VCaP (cell line): ENCODE data around the gene SPATA3.
A peak's percentile ranks its signal among the peaks of the same experiment; 100 is the strongest.

ENCODE experiments used
- H3K27ac ChIP-seq: fragments of 450-650 bp; 2 replicates; pipeline ENCODE4 v1.5.1; 2017
- TF ChIP-seq, protein P1 (sequence below): fragments of 450-650 bp; conservative IDR thresholded peaks from 2 replicates; pipeline ENCODE4 v1.5.1; 2017; ENCODE audit warnings: mild to moderate bottlenecking, moderate library complexity

SPATA3 gene

DNA sequence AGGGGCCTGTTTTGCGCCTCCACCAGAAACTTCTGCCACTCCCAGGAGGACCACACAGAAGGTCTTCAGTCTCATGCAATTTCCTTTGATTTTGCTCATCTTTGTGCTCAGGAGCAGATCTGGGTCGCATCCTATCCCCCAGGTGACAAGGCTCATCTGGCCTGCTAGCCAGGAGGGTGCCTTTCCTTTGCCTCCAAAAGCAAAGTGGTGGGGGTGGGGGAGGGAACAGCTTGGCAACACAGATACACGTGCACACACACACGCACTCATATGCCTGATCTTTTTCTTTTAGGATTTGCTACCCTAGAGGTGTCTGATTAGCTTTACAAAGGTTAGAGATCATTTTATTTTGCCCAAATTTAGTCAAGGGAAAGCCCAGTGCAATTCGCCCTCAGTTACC, 13.8 kb upstream of the SPATA3 start:
- TF ChIP-seq, protein P1, sequence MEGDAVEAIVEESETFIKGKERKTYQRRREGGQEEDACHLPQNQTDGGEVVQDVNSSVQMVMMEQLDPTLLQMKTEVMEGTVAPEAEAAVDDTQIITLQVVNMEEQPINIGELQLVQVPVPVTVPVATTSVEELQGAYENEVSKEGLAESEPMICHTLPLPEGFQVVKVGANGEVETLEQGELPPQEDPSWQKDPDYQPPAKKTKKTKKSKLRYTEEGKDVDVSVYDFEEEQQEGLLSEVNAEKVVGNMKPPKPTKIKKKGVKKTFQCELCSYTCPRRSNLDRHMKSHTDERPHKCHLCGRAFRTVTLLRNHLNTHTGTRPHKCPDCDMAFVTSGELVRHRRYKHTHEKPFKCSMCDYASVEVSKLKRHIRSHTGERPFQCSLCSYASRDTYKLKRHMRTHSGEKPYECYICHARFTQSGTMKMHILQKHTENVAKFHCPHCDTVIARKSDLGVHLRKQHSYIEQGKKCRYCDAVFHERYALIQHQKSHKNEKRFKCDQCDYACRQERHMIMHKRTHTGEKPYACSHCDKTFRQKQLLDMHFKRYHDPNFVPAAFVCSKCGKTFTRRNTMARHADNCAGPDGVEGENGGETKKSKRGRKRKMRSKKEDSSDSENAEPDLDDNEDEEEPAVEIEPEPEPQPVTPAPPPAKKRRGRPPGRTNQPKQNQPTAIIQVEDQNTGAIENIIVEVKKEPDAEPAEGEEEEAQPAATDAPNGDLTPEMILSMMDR, result no peak

DNA sequence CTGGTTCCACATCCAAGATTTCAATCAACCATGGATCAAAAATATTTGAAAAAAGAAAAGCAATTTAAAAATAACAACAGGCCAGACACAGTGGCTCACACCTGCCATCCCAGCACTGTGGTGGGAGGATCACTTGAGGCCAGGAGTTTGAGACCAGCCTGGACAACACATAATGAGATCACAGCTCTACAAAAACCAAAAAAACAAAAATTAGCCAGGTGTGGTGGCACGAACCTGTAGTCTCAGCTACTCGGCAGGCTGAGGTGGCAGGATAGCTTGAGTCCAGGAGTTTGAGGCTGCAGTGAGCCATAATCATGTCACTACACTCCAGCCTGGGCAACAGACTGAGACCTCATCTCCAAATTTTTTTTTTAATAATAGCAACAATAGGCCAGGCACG, 13.4 kb upstream of the SPATA3 start:
- H3K27ac ChIP-seq, result no peak overlapping the region
- TF ChIP-seq, protein P1, result no peak

More for the DNA sequence above, 13.8 kb upstream of the SPATA3 start:
- no peak overlapping the region for H3K27ac ChIP-seq

DNA sequence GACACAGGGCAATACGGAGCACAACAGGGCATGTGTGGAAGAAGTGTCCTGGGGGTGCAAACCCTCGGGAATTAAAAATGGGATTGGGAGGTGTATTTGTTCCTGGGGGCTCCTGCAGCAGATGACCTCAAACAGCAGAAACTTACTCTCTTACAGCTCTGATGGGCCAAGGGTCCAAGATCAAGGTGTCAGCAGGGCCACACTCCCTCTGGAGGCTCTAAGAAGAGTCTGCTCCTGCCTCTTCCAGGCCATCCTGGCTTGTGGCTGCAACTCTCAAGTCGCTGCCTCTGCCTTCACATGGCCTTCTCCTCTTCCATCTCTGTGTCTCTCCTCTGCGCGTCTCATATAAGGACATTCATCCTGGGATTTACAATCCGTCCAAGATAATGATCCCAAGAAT, 12.4 kb upstream of the SPATA3 start:
- no peak overlapping the region for H3K27ac ChIP-seq
- TF ChIP-seq, protein P1, result no peak

DNA sequence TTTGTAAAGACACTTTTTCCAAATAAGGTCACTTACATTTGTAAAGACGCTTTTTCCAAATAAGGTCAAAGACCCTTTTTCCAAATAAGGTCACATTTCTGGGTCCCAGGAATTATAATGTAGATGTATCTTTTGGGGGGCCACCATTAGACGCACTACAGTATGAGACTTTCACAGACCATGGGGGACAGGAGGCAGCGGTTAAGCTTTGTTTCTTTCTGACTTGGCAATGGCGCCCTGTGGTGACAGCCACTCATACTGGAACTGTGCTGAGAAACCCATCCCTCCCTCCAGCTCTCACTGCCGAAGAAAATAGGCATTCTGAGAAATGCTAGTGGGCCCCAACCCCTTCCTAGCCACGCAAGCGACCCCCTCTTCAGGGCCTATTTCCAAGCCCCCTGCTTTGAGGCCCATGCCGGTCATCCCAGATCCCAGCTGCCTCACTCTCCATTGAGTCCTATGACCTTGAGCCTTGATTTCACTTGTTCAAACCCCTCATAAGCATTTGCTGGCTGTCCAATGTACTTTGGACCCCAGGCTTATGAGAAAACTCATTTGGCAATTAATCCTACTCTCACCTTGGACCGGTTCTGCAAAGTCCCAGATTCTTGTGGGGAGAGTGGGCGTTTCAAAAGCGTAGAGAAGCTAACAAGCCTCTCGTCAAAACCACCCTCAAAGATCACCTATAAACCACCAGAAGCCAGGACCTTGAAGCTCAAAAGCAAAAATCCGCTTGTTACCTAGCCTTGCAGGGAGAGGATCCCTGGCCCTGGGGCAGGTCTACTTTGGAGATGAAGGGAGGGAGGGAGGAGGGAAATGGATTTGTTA, 11.3 kb upstream of the SPATA3 start:
- H3K27ac ChIP-seq, result no peak overlapping the region
- TF ChIP-seq, protein P1, result no peak

DNA sequence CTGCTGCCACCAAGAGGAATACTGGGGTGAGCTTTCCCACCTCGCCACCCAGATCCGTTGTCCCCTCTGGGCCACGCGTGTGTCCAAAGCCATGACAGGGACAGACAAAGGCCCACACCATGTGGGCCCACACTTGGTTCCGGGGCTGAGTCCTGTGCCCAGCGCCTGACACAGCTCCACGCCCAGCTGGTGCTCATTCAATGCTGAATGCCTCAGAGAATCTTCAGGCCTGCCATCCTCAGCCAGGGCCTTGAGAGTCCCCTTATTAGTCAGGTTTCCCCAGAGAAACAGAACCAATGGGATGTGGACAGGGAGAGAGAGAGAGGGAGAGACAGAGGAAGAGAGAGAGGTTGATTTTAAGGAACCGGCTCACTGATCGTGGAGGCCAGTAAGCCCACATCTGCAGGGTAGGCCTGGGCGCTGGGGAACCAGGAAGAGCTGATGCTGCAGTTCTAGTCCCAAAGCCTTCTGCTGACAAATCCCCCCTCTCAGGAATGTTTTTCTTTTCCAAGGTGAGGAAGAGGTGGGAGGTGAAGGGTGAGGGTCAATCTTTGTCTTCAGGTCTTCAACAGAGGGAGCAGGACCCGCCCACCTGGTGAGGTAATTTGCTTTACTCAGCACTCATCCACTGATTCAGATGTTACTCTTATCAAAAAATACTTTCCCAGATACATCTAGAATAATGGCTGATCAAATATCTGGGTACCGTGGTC, 10.2 kb upstream of the SPATA3 start:
- TF ChIP-seq, protein P1, result no peak
- no peak overlapping the region for H3K27ac ChIP-seq

DNA sequence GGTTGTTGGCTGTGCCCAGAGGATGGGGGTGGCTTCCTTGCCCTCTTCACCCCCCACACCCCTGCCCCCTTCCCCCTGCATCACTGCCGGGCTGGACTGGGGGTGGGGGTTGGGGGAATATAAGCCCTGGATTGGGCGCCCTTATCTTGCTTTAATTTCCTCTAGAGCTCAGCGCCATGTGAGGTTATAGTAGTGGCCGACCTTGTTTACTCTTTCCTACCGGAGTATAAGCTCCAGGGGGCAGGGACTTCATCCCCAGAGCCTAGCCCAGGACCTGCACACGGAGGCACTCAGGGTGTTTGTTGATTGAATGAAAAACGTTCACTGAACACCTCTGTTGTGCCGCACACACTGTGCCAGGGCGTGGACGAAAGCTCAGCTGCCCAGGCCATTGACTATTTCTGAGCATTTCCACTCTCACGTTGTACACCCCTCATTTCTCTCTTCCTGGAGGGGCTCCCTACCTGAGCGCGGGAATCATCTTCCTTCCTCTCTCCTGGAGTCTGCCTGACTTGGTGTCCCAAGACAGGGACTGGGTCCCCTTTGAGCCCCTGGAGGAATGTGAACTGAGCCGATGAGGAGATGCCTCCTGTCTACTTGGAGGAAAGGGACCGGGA, 9.3 kb upstream of the SPATA3 start:
- TF ChIP-seq, protein P1, result no peak
- H3K27ac ChIP-seq, result peak overlapping the region; percentile 44; the same call in 1 of the 2 replicates
